Colonic mucosa (tissue), 4 donors: ENCODE results near the gene ZFAND4. TPM values are rescaled to one million over a fixed set of nuclear protein-coding genes. Genes with fewer than 3 reads are reported as not detected.

ENCODE experiments used
- DNase-seq: peaks from one replicate; pipeline ENCODE4 v3.0.0-alpha.2; 2020
- H3K27ac ChIP-seq: fragments of 200-600 bp; one replicate; pipeline ENCODE4 v1.8.0; 2021
- H3K27me3 ChIP-seq: fragments of 200-600 bp; one replicate; pipeline ENCODE4 v1.8.0; 2021
- H3K36me3 ChIP-seq: fragments of 200-600 bp; one replicate; pipeline ENCODE4 v1.8.0; 2021
- H3K4me1 ChIP-seq: fragments of 200-600 bp; one replicate; pipeline ENCODE4 v1.8.0; 2021; ENCODE audit warnings: mild to moderate bottlenecking
- H3K4me3 ChIP-seq: fragments of 200-600 bp; one replicate; pipeline ENCODE4 v1.8.0; 2021
- H3K9ac ChIP-seq, 2 donors: one replicate each; pipeline ENCODE4 v1.7.0; 2013; ENCODE audit warnings: control low read depth in 2 of 2, low read depth in 2 of 2, low read length in 2 of 2
- H3K9me3 ChIP-seq: fragments of 200-600 bp; one replicate; pipeline ENCODE4 v1.8.0; 2021
- CTCF ChIP-seq: fragments of 200-600 bp; IDR thresholded peaks from one replicate; pipeline ENCODE4 v1.8.0; 2022; ENCODE audit warnings: antibody characterized with exemption, mild to moderate bottlenecking
- intact Hi-C: fragments of 100-400 bp; cut with DNase I; formaldehyde crosslinking; loops from one replicate; pipeline ENCODE4 v1.14.1; 2022
- total RNA-seq, 2 donors: library from RNA; stranded (reverse); fragmentation: NEBNext Ultra II Directional in 1 of 2; extraction: Animal tissue kit (Norgen Biotek cat#: 25700) in 1 of 2; gene quantifications; one replicate each; pipeline ENCODE4 v1.2.1, GENCODE V29; 2021
- donor health status: healthy.
- donor health status: DM: no; HTN: no; CAD: no.
- donor health status: DM: no; HTN: no; CAD: no.

The ZFAND4 gene
- total RNA-seq, 2 donors from 2014 or later: 11.3 to 15.9 TPM

GRCh38 chr10:45589868-45590267 lies 82.7 kb downstream of the ZFAND4 start:
- TF ChIP-seq CTCF: no peak
- H3K4me3 ChIP-seq: no peak overlapping the region
- H3K9me3 ChIP-seq: no peaks in the 10 kb centered on the region
- H3K27ac ChIP-seq: no peak overlapping the region
- intact Hi-C loops: loop anchor here (10.0 kb wide), 2 partner anchors 85 to 125 kb away; partner anchors contain the start of gene ZFAND4
- no peak overlapping the region for H3K9ac ChIP-seq
- DNase-seq: no peak
- peaks cover 6% of the 10 kb centered on the region for H3K4me1 ChIP-seq
- no peaks in the 10 kb centered on the region for H3K27me3 ChIP-seq
- H3K36me3 ChIP-seq: no peaks in the 10 kb centered on the region

- no peak overlapping the region for H3K4me3 ChIP-seq
- TF ChIP-seq CTCF: no peak
- no peaks in the 10 kb centered on the region for H3K9me3 ChIP-seq
- peaks cover 6% of the 10 kb centered on the region for H3K4me1 ChIP-seq
- H3K27ac ChIP-seq: no peak overlapping the region
- no peak for DNase-seq
- intact Hi-C loops: no loop called here
- no peaks in the 10 kb centered on the region for H3K27me3 ChIP-seq
- H3K36me3 ChIP-seq: no peaks in the 10 kb centered on the region
- no peak overlapping the region for H3K9ac ChIP-seq
Measured at GRCh38 chr10:45589009-45589408, 83.6 kb downstream of the ZFAND4 start.

- Histone ChIP-seq H3K9me3 (no peaks in the 10 kb centered on the region), H3K4me1 (peaks cover 6% of the 10 kb centered on the region), H3K36me3 (no peaks in the 10 kb centered on the region), H3K9ac (no peak overlapping the region), H3K27me3 (no peaks in the 10 kb centered on the region), H3K4me3 (no peak overlapping the region), H3K27ac (no peak overlapping the region)
- DNase-seq: no peak
- TF ChIP-seq CTCF: no peak
- intact Hi-C loops: no loop called here
Measured at GRCh38 chr10:45586028-45586824, 86.3 kb downstream of the ZFAND4 start.

GRCh38 chr10:45585131-45585530 lies 87.4 kb downstream of the ZFAND4 start:
- intact Hi-C loops: no loop called here
- no peak for TF ChIP-seq CTCF
- Histone ChIP-seq H3K36me3 (no peaks in the 10 kb centered on the region), H3K4me1 (peaks cover 10% of the 10 kb centered on the region), H3K4me3 (no peak overlapping the region), H3K9ac (no peak overlapping the region), H3K27me3 (no peaks in the 10 kb centered on the region), H3K9me3 (no peaks in the 10 kb centered on the region), H3K27ac (no peak overlapping the region)
- DNase-seq: no peak

GRCh38 chr10:45582386-45582781 lies 90.2 kb downstream of the ZFAND4 start:
- Histone ChIP-seq H3K36me3 (no peaks in the 10 kb centered on the region), H3K27me3 (no peaks in the 10 kb centered on the region), H3K9ac (no peak overlapping the region), H3K9me3 (no peaks in the 10 kb centered on the region), H3K4me1 (peaks cover 10% of the 10 kb centered on the region), H3K27ac (no peak overlapping the region), H3K4me3 (no peak overlapping the region)
- TF ChIP-seq CTCF: no peak
- intact Hi-C loops: no loop called here
- DNase-seq: no peak
